ENCODE data around the gene MIF4GD.
"Not testable (repeated sequence)": the region's sequence is repeated elsewhere in the genome, so short reads cannot be mapped to it uniquely, and the experiment has no call there.

MIF4GD gene

GRCh38 chr17:75257228-75257627 lies 13.8 kb downstream of the MIF4GD start:
- DNase-seq: not testable (repeated sequence)

GRCh38 chr17:75255954-75256698 lies 14.9 kb downstream of the MIF4GD start:
- not testable (repeated sequence) for DNase-seq

- no peak for DNase-seq
These were observed 18.8 kb downstream of the MIF4GD start for GRCh38 chr17:75252039-75252816.

GRCh38 chr17:75250009-75250471 lies 21.0 kb downstream of the MIF4GD start:
- DNase-seq: no peak

GRCh38 chr17:75249564-75249963 lies 21.5 kb downstream of the MIF4GD start:
- DNase-seq: no peak

GRCh38 chr17:75246404-75246803 lies 24.6 kb downstream of the MIF4GD start:
- DNase-seq: no peak

GRCh38 chr17:75245011-75245410 lies 26.0 kb downstream of the MIF4GD start:
- DNase-seq: no peak

- peak; percentile 62 to 70 for DNase-seq
These were observed 26.7 kb downstream of the MIF4GD start for GRCh38 chr17:75244133-75244866.

GRCh38 chr17:75242461-75243042 lies 28.5 kb downstream of the MIF4GD start:
- no peak for DNase-seq

GRCh38 chr17:75241996-75242460 lies 29.0 kb downstream of the MIF4GD start:
- no peak for DNase-seq

GRCh38 chr17:75241502-75241901 lies 29.5 kb downstream of the MIF4GD start:
- no peak for DNase-seq

- DNase-seq: no peak
These were observed 29.9 kb downstream of the MIF4GD start for GRCh38 chr17:75241143-75241430.

GRCh38 chr17:75240394-75241142 lies 30.5 kb downstream of the MIF4GD start:
- DNase-seq: peak; percentile 62 to 73

GRCh38 chr17:75239778-75240393 lies 31.1 kb downstream of the MIF4GD start:
- DNase-seq: no peak

- no peak for DNase-seq
These were observed 31.8 kb downstream of the MIF4GD start for GRCh38 chr17:75239214-75239613.

- DNase-seq: peak; percentile 88
These were observed 32.3 kb downstream of the MIF4GD start for GRCh38 chr17:75238684-75239191.

GRCh38 chr17:75238020-75238580 lies 32.9 kb downstream of the MIF4GD start:
- no peak for DNase-seq

GRCh38 chr17:75237100-75238014 lies 33.7 kb downstream of the MIF4GD start:
- no peak for DNase-seq

- no peak for DNase-seq
These were observed 38.2 kb downstream of the MIF4GD start for GRCh38 chr17:75232786-75233185.
